CD1c-positive myeloid dendritic cell (primary cell): ENCODE data around the gene CIB1.
"Not testable (repeated sequence)": the region's sequence is repeated elsewhere in the genome, so short reads cannot be mapped to it uniquely, and the experiment has no call there.

Source experiments
- DNase-seq: peaks from one replicate; pipeline ENCODE4 v3.0.0-alpha.2; 2016; ENCODE audit errors: extremely low spot score

CIB1 gene

DNA sequence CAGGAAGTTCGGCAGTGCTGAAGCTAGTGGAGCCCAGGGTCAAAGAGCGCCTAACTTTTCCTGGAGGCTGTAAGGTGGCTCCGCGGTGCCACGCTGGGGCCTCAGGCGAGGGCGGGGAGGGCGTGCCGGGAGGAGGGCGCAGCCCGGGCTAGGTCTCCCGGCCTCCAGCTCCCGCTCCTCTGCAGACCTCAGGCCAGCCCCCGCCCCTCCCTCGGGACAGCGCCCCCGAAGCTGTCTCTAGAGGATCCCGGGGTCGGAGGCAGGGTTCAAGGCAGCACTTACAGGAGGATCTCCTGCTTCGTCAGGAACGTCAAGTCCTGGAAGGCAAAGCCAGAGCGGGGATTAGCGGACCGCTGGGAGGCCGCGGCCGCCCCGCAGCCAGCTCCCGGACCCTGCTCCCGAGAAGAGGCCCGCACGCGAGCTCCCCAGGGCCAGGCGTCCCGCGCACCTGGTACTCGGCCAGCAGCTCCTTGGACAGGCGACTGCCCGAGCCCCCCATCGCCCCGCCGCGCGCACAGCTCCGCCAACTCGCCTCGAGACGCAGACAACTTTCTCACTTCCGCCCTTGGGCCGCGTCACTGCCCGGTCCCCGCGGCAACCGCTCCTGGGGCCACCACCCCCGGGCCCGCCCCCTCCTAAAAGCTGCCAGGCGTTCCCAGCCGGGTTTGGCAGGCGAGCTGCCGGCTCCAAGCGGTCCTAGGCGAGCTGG, at the start of gene CIB1:
TSS of gene CIB1 (minus strand) at position 555 of the 709 bp plus-strand sequence. CDS start at position 499, 56 bp downstream.
- DNase-seq = peak; percentile 79

GRCh38 chr15:90281637-90282036, 47.9 kb upstream of the CIB1 start:
- DNase-seq = peak; percentile 19

DNA sequence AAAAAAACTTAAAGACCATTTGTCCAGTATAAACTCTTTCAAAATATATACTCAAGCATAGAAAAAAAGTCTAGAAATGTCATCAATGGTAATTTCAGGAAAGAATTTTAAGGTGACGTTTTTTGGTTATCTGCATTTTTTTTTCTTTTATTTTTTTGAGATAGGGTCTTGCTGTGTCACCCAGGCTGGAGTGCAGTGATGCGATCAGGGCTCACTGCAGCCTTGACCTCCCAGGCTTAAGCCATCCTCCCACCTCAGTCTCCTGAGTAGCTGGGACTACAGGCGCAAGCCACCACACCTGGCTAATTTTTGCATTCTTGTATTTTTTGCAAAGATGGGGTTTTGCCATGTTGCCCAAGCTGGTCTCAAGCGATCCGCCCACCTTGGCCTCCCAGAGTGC, 47.0 kb upstream of the CIB1 start:
- not testable (repeated sequence) for DNase-seq

GRCh38 chr15:90278467-90278866, 44.7 kb upstream of the CIB1 start:
- DNase-seq = not testable (repeated sequence)

DNA sequence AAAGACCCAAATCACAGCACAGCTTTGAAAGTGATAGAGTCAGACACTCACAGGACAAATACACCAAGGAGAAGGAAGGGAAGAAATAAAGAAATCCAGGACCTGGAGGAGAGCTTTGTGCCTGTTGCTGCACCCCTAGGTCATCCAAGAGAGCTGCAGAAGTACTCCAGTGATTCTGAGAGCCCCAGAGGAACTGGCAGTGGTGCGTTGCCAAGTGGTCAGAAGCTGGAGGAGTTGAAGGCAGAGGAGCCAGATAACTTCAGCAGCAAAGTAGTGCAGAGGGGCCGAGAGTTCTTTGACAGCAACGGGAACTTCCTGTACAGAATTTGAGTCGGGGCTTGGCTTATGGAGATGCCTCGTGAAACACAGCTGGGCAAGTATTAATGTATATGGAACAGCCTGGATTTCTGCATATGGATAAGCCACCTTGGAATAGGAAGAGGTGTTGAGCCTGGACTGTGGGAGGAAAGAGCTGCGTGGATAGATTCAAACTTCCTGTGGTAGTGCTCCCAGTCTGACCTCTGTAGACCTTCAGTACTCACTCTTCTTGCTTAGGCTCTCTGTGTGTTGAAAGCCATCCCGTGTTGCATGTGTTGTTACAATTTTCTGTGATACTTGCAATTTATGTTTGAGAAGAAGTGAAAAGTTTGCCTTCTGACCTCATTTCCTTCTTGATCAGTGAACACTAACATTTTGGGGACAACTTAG, 37.9 kb upstream of the CIB1 start:
- DNase-seq = no peak

GRCh38 chr15:90270502-90271150, 36.9 kb upstream of the CIB1 start:
- DNase-seq = no peak

DNA sequence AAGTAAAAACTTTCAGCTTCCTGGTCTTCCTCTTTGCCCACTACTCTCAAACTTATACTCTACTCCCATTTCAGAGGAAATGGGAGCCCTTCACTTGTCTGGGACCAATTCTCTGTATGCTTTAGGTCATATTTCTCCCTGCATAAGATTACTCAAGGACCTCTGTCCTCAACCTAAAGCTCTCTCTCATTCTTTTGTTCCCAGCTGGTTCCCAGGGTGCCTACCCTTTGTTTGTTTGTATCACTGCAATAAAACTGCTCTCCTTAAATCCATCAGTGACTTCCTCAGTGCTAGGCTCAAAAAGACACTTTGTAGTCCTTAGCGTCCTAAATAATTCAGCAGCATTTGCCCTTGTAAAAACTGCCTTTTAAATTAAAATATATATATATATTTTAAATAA, 34.7 kb upstream of the CIB1 start:
- no peak for DNase-seq

DNA sequence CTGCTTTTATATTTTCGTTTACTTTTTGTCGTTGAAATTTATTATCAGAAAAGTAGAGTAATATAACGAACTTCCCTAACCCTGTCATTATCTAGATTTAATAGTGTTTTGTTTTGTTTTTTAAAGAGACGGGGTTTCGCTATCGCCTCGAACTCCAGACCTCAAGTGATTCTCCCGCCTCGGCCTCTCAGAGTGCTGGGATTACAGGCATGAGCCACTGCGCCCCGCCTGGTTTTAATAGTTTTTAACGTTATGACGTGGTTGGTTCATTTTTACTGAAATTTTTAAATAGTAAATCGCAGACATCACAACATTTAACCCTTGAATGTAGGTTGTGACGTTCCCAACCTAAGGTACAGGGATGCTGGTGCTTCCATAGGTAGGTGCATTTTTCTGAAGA, 32.7 kb upstream of the CIB1 start:
- peak; percentile 6 for DNase-seq

DNA sequence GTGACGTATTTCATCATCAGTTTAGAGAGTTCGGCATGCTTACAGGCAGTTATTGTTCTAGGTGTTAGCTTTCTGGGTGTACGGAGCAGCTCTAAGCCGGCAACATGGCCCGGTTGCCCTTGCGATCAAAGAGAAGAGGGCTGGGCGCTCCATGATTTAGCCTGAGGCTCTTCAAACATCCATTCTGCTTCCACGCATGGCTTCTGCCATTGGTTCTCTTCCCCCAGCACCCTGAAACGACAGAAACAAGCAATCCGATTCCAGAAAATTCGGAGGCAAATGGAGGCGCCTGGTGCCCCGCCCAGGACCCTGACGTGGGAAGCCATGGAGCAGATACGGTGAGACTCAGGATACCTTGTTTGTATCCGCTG, 32.3 kb upstream of the CIB1 start:
- DNase-seq = peak; percentile 56

- peak; percentile 94 for DNase-seq
Observed at GRCh38 chr15:90265271-90266060, 31.7 kb upstream of the CIB1 start, which contains the start of gene NGRN. NGRN (plus strand) TSS chr15:90265672; CDS start chr15:90265713, 41 bp downstream.

DNA sequence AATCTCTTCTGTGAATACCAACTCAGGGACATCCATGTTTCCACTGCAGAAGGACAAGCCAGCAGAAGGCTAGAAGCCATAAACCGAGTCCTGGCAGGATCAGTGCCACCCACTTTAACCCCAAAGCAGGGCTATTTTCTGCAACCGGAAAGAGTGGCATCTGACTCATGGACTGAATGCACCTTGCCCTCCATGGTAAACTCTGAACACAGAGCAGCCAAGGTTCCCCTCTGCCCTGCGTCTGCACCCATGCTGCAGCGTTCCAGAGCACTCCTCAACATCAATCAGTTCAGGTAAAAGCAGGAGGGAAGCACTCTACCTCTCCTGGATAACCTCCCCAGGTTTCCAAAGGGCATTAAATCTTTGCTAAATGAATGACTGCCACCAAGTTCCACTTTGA, 30.9 kb upstream of the CIB1 start:
- peak; percentile 51 for DNase-seq

GRCh38 chr15:90262426-90262825, 28.7 kb upstream of the CIB1 start:
- DNase-seq = no peak

GRCh38 chr15:90261811-90262210, 28.1 kb upstream of the CIB1 start:
- DNase-seq = no peak

DNA sequence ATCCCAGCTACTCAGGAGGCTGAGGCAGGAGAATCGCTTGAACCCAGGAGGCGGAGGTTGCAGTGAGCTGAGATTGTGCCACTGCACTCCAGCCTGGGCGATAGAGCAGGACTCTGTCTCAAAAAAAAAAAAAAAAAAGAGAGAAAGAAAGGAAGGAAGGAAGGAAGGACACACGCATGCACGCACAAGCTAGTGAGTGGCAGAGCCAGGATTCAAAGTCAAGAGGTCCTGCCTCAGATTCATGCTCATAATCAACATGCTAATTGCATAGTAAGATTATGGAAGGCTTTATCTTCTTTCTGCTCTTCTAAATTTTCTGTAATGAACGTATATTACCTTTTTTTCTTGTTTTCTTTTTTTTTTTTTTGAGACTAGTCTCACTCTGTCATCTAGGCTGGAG, 27.0 kb upstream of the CIB1 start:
- DNase-seq = not testable (repeated sequence)

GRCh38 chr15:90259524-90259923, 25.8 kb upstream of the CIB1 start:
- DNase-seq = no peak

GRCh38 chr15:90257776-90258175, 24.0 kb upstream of the CIB1 start:
- DNase-seq = no peak

GRCh38 chr15:90249203-90249863, 15.6 kb upstream of the CIB1 start, which contains the start of gene TTLL13:
TTLL13 (plus strand) TSS chr15:90249556; CDS start chr15:90250631, 1,075 bp downstream.
- DNase-seq = peak; percentile 93

GRCh38 chr15:90248789-90249202, 15.1 kb upstream of the CIB1 start:
- no peak for DNase-seq

DNA sequence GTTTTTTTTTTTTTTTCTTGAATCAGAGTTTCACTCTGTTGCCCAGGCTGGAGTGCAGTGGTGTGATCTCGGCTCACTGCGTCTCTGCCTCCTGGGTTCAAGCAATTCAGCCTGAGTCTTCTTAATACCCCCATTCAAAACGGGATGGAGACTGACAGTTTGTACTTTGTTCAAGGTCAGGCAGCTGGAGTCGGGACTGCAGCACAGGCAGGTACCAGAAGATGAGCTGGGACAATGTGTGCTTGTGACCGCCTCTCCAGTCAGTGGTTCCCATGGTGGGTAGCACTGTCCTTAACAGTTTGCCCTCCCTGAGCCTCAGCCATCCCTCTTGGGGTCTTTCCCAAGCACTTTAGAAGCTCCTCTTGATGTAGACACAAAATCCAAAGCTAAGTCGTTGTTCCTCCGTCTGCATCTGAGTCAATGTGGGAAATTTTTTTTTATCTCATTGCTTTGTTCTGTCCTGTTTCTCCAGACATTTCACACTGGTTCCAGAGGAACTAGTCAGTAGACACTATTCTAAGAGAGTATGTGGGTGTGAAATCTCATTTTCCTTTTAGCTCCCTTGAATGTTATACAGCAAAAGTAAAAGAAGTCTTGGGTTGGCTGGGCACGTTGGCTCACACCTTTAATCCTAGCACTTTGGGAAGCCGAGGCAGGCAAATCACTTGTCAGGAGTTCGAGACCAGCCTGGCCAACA, 10.3 kb upstream of the CIB1 start:
- DNase-seq = no peak

- no peak for DNase-seq
Observed at GRCh38 chr15:90241343-90242192, 7.8 kb upstream of the CIB1 start.
